SU-DHL-6 (cell line): ENCODE measurements around the gene APOB.

ENCODE experiments used
- EZH2phosphoT487 ChIP-seq: fragments of 200-600 bp; sonication (generic), shearing (Covaris generic); conservative IDR thresholded peaks from 2 replicates; pipeline ENCODE4 v1.6.1; 2018; ENCODE audit warnings: mild to moderate bottlenecking, antibody characterized with exemption, low read length, moderate library complexity, mixed read lengths
- TF ChIP-seq, protein P1 (sequence below): fragments of 200-600 bp; sonication (generic); IDR thresholded peaks from one replicate; pipeline ENCODE4 v1.5.1; 2017; ENCODE audit warnings: antibody characterized with exemption, mild to moderate bottlenecking, low read length, moderate library complexity; ENCODE audit not compliant: insufficient read depth, poor library complexity, severe bottlenecking

DNA sequence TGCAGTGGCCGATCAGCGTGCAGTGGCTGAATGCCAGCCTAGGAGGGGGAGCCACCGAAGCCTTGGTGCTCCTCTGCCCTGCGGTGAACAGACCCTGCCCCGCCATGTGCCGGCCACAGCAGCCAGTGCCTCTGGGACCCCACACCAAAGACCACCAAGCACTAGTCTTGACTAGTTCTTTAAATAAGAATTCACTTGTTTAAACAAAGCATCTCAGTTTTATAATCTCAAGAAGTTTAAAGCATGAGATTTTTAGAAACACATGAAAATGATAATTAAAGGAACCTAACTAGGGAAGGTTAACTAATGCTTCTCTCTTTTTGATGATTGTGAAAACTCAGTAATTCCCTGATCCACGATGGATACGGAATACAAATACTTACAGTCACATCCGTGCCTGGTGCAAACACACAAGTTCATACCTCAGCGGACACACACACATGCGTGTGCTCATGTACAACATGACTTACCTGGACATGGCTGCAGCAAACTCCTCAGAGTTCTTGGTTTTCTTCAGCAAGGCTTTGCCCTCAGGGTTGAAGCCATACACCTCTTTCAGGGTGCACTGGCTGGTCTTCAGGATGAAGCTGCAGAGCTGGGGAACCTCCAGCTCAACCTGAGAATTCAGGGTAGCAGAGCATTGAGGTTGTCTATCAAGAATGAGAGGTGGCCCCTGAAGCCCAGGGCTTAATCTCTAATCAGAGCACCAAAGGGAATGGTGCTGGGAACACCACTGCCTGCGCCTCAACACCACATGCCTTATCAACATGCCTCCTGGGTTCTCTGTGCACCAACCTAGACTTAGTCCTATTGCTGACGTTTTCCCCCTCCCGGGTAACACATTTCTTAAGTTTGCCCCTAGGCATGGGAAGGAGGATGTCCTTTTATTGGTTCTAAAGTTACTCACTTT lies 3.1 kb downstream of the APOB start:
- TF ChIP-seq, protein P1, sequence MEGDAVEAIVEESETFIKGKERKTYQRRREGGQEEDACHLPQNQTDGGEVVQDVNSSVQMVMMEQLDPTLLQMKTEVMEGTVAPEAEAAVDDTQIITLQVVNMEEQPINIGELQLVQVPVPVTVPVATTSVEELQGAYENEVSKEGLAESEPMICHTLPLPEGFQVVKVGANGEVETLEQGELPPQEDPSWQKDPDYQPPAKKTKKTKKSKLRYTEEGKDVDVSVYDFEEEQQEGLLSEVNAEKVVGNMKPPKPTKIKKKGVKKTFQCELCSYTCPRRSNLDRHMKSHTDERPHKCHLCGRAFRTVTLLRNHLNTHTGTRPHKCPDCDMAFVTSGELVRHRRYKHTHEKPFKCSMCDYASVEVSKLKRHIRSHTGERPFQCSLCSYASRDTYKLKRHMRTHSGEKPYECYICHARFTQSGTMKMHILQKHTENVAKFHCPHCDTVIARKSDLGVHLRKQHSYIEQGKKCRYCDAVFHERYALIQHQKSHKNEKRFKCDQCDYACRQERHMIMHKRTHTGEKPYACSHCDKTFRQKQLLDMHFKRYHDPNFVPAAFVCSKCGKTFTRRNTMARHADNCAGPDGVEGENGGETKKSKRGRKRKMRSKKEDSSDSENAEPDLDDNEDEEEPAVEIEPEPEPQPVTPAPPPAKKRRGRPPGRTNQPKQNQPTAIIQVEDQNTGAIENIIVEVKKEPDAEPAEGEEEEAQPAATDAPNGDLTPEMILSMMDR: no peak
- no peak for TF ChIP-seq EZH2phosphoT487
